ENCODE results near the gene CKS1B. TPM values are rescaled to one million over a fixed set of nuclear protein-coding genes. Genes with fewer than 3 reads are reported as not detected.

CKS1B gene
- total and polyA plus RNA-seq, 3 experiments from 2014 or later = 46.8 to 126 (median 125) TPM

- H3K4me3 Mint-ChIP-seq = peak overlapping the region in 6 of 7 donors; percentile 64 to 85 (median 69)
- no peaks in the 10 kb centered on the region for H3K9me3 Mint-ChIP-seq
- no peaks in the 10 kb centered on the region for H3K27me3 ChIP-seq (ENCODE audit: insufficient read depth, low read length, poor library complexity, severe bottlenecking)
- H3K36me3 ChIP-seq (ENCODE audit: insufficient read depth, low read length) = peaks cover 8% of the 10 kb centered on the region
- no peaks in the 10 kb centered on the region for H3K9me3 ChIP-seq (ENCODE audit: low read length)
- H3K27ac ChIP-seq (ENCODE audit: low read depth, low read length) = no peak overlapping the region
- peaks cover 0 to 5% (median 0%) of the 10 kb centered on the region in 3 donors for H3K36me3 Mint-ChIP-seq
- CTCF ChIA-PET = interaction anchor here (1.0 to 16.7 kb wide), 4 partner anchors 7 to 103 kb away, joined by 4 to 207 read pairs (median 22); partner anchors contain the start of genes FLAD1, LENEP and ZBTB7B
- POLR2A ChIA-PET = no interaction called here
- peak overlapping the region; percentile 13 to 98 (median 76) for H3K27ac Mint-ChIP-seq
- peaks cover 65 to 95% (median 74%) of the 10 kb centered on the region in 3 donors for H3K4me1 Mint-ChIP-seq
- H3K4me3 ChIP-seq (ENCODE audit: low read length) = peak overlapping the region; percentile 79
- DNase-seq = no peak
- H3K27me3 Mint-ChIP-seq = no peaks in the 10 kb centered on the region
- peaks cover 90% of the 10 kb centered on the region for H3K4me1 ChIP-seq (ENCODE audit: insufficient read depth, low read length)
Measured at GRCh38 chr1:155009742-155010141, 35.3 kb downstream of the CKS1B start.

- ChIA-PET POLR2A (interaction anchor here (0.6 kb wide), 2 partner anchors 19 to 34 kb away, joined by 5 to 8 read pairs; no protein-coding TSS in a partner anchor), CTCF (interaction anchor here (1.0 to 16.7 kb wide), 5 partner anchors 12 to 103 kb away, joined by 3 to 207 read pairs (median 5); partner anchors contain the start of genes FLAD1, LENEP, PYGO2 and ZBTB7B)
- Histone ChIP-seq H3K27ac (ENCODE audit: low read depth, low read length) (no peak overlapping the region), H3K4me3 (ENCODE audit: low read length) (peak overlapping the region; percentile 79), H3K27me3 (ENCODE audit: insufficient read depth, low read length, poor library complexity, severe bottlenecking) (no peaks in the 10 kb centered on the region), H3K9me3 (ENCODE audit: low read length) (no peaks in the 10 kb centered on the region), H3K36me3 (ENCODE audit: insufficient read depth, low read length) (peaks cover 12% of the 10 kb centered on the region), H3K4me1 (ENCODE audit: insufficient read depth, low read length) (peaks cover 90% of the 10 kb centered on the region)
- Mint-ChIP-seq H3K36me3 (peaks cover 0 to 5% (median 0%) of the 10 kb centered on the region in 3 donors), H3K27me3 (no peaks in the 10 kb centered on the region), H3K9me3 (no peaks in the 10 kb centered on the region), H3K4me3 (peak overlapping the region in 6 of 7 donors; percentile 64 to 85 (median 69)), H3K4me1 (peaks cover 61 to 90% (median 67%) of the 10 kb centered on the region in 3 donors), H3K27ac (peak overlapping the region; percentile 13 to 98 (median 76))
- DNase-seq = peak in 1 of 5 donors; percentile 29
Measured at GRCh38 chr1:155010211-155010918, 35.9 kb downstream of the CKS1B start.

GRCh38 chr1:155011004-155011416, 36.5 kb downstream of the CKS1B start:
- Mint-ChIP-seq H3K27me3 (no peaks in the 10 kb centered on the region), H3K27ac (peak overlapping the region in 6 of 8 donors; percentile 6 to 71 (median 34)), H3K36me3 (peaks cover 0 to 11% (median 0%) of the 10 kb centered on the region in 3 donors), H3K9me3 (no peaks in the 10 kb centered on the region), H3K4me1 (peaks cover 58 to 90% (median 67%) of the 10 kb centered on the region in 3 donors), H3K4me3 (peak overlapping the region in 3 of 7 donors; percentile 11 to 59 (median 37))
- DNase-seq = no peak
- Histone ChIP-seq H3K36me3 (ENCODE audit: insufficient read depth, low read length) (peaks cover 12% of the 10 kb centered on the region), H3K27me3 (ENCODE audit: insufficient read depth, low read length, poor library complexity, severe bottlenecking) (no peaks in the 10 kb centered on the region), H3K27ac (ENCODE audit: low read depth, low read length) (no peak overlapping the region), H3K9me3 (ENCODE audit: low read length) (no peaks in the 10 kb centered on the region), H3K4me3 (ENCODE audit: low read length) (peak overlapping the region; percentile 79), H3K4me1 (ENCODE audit: insufficient read depth, low read length) (peaks cover 90% of the 10 kb centered on the region)
- POLR2A ChIA-PET = interaction anchor here (0.6 kb wide), 1 partner anchor 34 kb away, joined by 5 read pairs; no protein-coding TSS in a partner anchor
- CTCF ChIA-PET = interaction anchor here (0.7 to 16.7 kb wide), 5 partner anchors 12 to 162 kb away, joined by 3 to 207 read pairs (median 5); partner anchors contain the start of genes FLAD1, KRTCAP2, LENEP and PYGO2

DNA sequence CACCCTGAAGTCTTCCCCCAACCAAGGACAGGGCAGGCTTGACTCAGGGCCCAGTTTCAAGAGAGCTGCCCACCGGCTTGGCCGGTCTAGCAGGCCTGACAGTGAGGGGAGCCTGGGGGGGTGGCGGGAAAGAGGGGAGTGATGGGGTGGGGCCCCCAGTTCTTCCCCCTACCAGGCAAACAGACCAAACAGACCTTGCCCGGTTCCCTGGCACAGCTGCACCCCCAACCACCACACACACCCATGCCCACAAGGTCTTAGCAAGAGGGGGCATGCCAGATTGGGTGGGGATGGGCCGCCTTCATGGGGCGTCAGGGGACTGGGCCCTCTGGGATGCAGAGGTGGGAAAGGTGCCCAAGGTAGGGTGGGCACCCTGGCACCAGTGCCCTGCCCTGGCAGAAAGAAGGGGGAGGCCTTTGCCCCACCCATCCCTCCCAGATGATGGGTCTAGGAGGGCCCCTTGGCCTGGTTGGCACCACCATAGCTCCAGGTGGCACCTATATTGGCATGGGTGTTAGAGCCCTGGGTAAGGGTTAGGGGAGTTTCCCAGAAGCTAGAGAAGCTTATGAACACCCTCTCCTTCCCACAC, 37.0 kb downstream of the CKS1B start:
- DNase-seq = no peak
- peak overlapping the region in 6 of 8 donors; percentile 29 to 92 (median 62) for H3K27ac Mint-ChIP-seq
- no peak overlapping the region for H3K27ac ChIP-seq (ENCODE audit: low read depth, low read length)
- peaks cover 90% of the 10 kb centered on the region for H3K4me1 ChIP-seq (ENCODE audit: insufficient read depth, low read length)
- no peaks in the 10 kb centered on the region for H3K27me3 ChIP-seq (ENCODE audit: insufficient read depth, low read length, poor library complexity, severe bottlenecking)
- H3K9me3 Mint-ChIP-seq = no peaks in the 10 kb centered on the region
- H3K4me1 Mint-ChIP-seq = peaks cover 58 to 90% (median 67%) of the 10 kb centered on the region in 3 donors
- H3K4me3 Mint-ChIP-seq = peak overlapping the region in 3 of 7 donors; percentile 11 to 37 (median 23)
- H3K27me3 Mint-ChIP-seq = no peaks in the 10 kb centered on the region
- peaks cover 0 to 13% (median 0%) of the 10 kb centered on the region in 3 donors for H3K36me3 Mint-ChIP-seq
- ChIA-PET CTCF (interaction anchor here (0.7 to 16.7 kb wide), 5 partner anchors 13 to 161 kb away, joined by 3 to 207 read pairs (median 5); partner anchors contain the start of genes FLAD1, KRTCAP2, LENEP and PYGO2), POLR2A (interaction anchor here (0.6 to 0.7 kb wide), 2 partner anchors 33 to 56 kb away, joined by 3 to 5 read pairs; partner anchors contain the start of gene PBXIP1)
- H3K4me3 ChIP-seq (ENCODE audit: low read length) = peak overlapping the region; percentile 79
- H3K9me3 ChIP-seq (ENCODE audit: low read length) = no peaks in the 10 kb centered on the region
- peaks cover 12% of the 10 kb centered on the region for H3K36me3 ChIP-seq (ENCODE audit: insufficient read depth, low read length)

DNA sequence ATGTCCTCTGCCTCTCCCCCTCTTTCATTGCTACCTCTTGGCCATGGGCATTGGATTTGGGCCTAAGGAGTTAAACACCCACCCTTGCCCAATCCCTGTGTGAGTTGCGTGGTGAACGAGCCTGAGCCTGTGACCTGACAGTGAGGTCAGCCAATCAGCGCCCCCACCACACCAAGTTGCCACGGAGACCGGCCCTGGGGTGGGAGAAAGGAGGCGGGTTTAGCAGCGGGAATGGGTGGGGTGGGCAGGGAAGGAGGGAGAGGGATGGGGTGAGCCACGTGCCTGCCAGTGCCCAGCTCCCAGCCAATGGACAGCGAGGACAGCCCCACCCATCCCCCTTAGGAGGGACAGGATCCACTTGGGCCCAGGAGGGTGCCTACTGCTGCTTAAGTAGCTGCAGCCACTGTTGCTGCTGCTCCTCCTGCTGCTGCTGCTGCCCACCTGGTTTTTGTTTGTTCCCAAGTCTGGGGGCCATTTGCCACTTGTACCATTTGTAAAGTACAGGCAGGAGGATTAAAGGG, 37.6 kb downstream of the CKS1B start:
- peaks cover 0 to 13% (median 0%) of the 10 kb centered on the region in 3 donors for H3K36me3 Mint-ChIP-seq
- POLR2A ChIA-PET = interaction anchor here (0.7 kb wide), 1 partner anchor 56 kb away, joined by 3 read pairs; the partner anchor contains the start of gene PBXIP1
- peak overlapping the region in 6 of 8 donors; percentile 69 to 92 (median 86) for H3K27ac Mint-ChIP-seq
- H3K9me3 Mint-ChIP-seq = no peaks in the 10 kb centered on the region
- no peaks in the 10 kb centered on the region for H3K27me3 ChIP-seq (ENCODE audit: insufficient read depth, low read length, poor library complexity, severe bottlenecking)
- peaks cover 90% of the 10 kb centered on the region for H3K4me1 ChIP-seq (ENCODE audit: insufficient read depth, low read length)
- DNase-seq = no peak
- no peak overlapping the region for H3K27ac ChIP-seq (ENCODE audit: low read depth, low read length)
- peaks cover 12% of the 10 kb centered on the region for H3K36me3 ChIP-seq (ENCODE audit: insufficient read depth, low read length)
- H3K4me3 ChIP-seq (ENCODE audit: low read length) = peak overlapping the region; percentile 51
- CTCF ChIA-PET = interaction anchor here (0.8 to 16.7 kb wide), 8 partner anchors 14 to 60 kb away, joined by 3 to 207 read pairs (median 6); partner anchors contain the start of genes FLAD1, LENEP, PBXIP1 and PYGO2
- H3K4me3 Mint-ChIP-seq = peak overlapping the region in 2 of 7 donors; percentile 19 to 23
- peaks cover 54 to 90% (median 67%) of the 10 kb centered on the region in 3 donors for H3K4me1 Mint-ChIP-seq
- H3K27me3 Mint-ChIP-seq = no peaks in the 10 kb centered on the region
- H3K9me3 ChIP-seq (ENCODE audit: low read length) = no peaks in the 10 kb centered on the region

- H3K27ac Mint-ChIP-seq = peak overlapping the region; percentile 69 to 93 (median 84)
- POLR2A ChIA-PET = no interaction called here
Measured at GRCh38 chr1:155012776-155013602, 38.5 kb downstream of the CKS1B start.

More at GRCh38 chr1:155012776-155013602, 38.5 kb downstream of the CKS1B start:
- peaks cover 88% of the 10 kb centered on the region for H3K4me1 ChIP-seq (ENCODE audit: insufficient read depth, low read length)
- Mint-ChIP-seq H3K4me1 (peaks cover 60 to 88% (median 72%) of the 10 kb centered on the region in 3 donors), H3K36me3 (peaks cover 0 to 13% (median 0%) of the 10 kb centered on the region in 3 donors), H3K9me3 (no peaks in the 10 kb centered on the region), H3K4me3 (peak overlapping the region; percentile 19 to 80 (median 33)), H3K27me3 (no peaks in the 10 kb centered on the region)
- H3K27me3 ChIP-seq (ENCODE audit: insufficient read depth, low read length, poor library complexity, severe bottlenecking) = no peaks in the 10 kb centered on the region
- H3K4me3 ChIP-seq (ENCODE audit: low read length) = peak overlapping the region; percentile 51
- H3K36me3 ChIP-seq (ENCODE audit: insufficient read depth, low read length) = peaks cover 12% of the 10 kb centered on the region
- DNase-seq = no peak
- CTCF ChIA-PET = interaction anchor here (0.8 to 16.7 kb wide), 7 partner anchors 14 to 61 kb away, joined by 3 to 207 read pairs (median 3); partner anchors contain the start of genes CKS1B, FLAD1, LENEP and PBXIP1
- H3K9me3 ChIP-seq (ENCODE audit: low read length) = no peaks in the 10 kb centered on the region
- H3K27ac ChIP-seq (ENCODE audit: low read depth, low read length) = no peak overlapping the region
